Activated naive CD8-positive, alpha-beta T cell (primary cell): Measurements from ENCODE around the gene SELENOF.

Experiments
- H3K27ac Mint-ChIP-seq: one replicate; pipeline ENCODE4 v1.8.0; 2021; ENCODE audit warnings: mixed read lengths
- H3K27me3 Mint-ChIP-seq: one replicate; pipeline ENCODE4 v1.8.0; 2021; ENCODE audit warnings: mixed read lengths
- H3K36me3 Mint-ChIP-seq: one replicate; pipeline ENCODE4 v1.8.0; 2021; ENCODE audit warnings: mixed read lengths
- H3K4me1 Mint-ChIP-seq: one replicate; pipeline ENCODE4 v1.8.0; 2021; ENCODE audit warnings: low read depth, mixed read lengths
- H3K4me3 Mint-ChIP-seq: one replicate; pipeline ENCODE4 v1.8.0; 2021; ENCODE audit warnings: mild to moderate bottlenecking, mixed read lengths
- H3K9me3 Mint-ChIP-seq: one replicate; pipeline ENCODE4 v1.8.0; 2021; ENCODE audit warnings: low read depth, mixed read lengths

The SELENOF gene

DNA sequence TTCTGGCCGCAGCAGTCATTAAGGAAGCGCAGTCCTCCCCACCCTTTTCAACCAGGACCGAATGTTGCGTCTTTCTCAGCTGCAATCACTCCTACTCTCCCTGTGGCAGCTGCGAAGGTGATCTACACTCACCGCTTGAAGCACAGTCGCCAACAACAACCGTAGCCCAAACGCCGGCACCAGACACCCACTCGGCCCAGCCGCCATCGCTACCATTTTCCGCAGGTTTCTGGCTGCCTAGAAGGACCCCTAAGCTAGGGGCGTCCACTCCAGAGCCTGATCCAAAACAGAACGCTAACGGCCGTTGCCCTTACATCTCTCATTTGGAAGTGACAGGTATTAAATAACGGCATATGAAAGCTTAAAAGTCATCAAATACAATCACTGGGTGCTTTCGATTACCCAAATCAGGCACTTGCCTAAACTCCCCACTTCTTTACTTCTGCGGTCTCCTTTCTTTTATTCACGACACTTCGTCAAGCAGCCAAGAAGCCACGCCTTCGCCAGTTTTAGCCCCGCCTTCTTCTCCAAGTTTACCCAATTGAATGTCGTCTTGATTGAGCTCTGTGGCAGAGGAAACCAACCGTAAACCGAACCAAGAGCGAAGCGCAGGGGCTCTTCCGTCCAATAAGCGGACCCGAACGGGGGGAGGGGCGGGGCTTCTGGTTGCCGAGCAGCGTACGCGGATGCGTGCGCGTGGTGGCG, at the start of gene SELENOF:
Gene SELENOF, minus strand, starts transcription at position 231 of the 705 bp plus-strand sequence. Its CDS starts 15 bp downstream, at position 216.
- no peaks in the 10 kb centered on the region for H3K9me3 Mint-ChIP-seq
- peaks cover 49% of the 10 kb centered on the region for H3K4me1 Mint-ChIP-seq
- H3K4me3 Mint-ChIP-seq, result no peak within 1 kb of the TSS
- no peak within 1 kb of the TSS for H3K27ac Mint-ChIP-seq
- H3K36me3 Mint-ChIP-seq, result peaks cover 5% of the 10 kb centered on the region
- no peaks in the 10 kb centered on the region for H3K27me3 Mint-ChIP-seq

DNA sequence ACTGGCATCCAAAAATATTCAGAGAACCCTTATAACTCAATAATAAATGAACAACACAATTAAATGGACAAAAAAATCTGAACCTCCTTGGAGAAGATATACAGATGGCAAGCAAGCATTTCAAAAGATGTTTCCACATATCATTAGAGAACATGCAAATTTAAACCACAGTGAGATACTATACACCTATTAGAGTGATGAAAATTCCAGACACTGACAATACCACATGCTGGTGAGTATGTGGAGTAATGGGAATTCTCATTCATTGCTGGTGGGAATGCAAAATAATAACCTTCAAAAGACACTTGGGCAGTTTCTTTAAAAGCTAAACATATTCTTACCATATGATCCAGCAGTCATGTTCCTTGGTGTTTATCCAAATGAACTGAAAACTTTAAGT, 46.6 kb upstream of the SELENOF start:
- peaks cover 6% of the 10 kb centered on the region for H3K36me3 Mint-ChIP-seq
- no peak overlapping the region for H3K4me3 Mint-ChIP-seq
- H3K27ac Mint-ChIP-seq, result no peak overlapping the region
- no peaks in the 10 kb centered on the region for H3K27me3 Mint-ChIP-seq
- peaks cover 3% of the 10 kb centered on the region for H3K4me1 Mint-ChIP-seq
- no peaks in the 10 kb centered on the region for H3K9me3 Mint-ChIP-seq

GRCh38 chr1:86957221-86957620, 43.3 kb upstream of the SELENOF start:
- no peak overlapping the region for H3K27ac Mint-ChIP-seq
- no peak overlapping the region for H3K4me3 Mint-ChIP-seq
- no peaks in the 10 kb centered on the region for H3K27me3 Mint-ChIP-seq
- H3K4me1 Mint-ChIP-seq, result peaks cover 14% of the 10 kb centered on the region
- no peaks in the 10 kb centered on the region for H3K9me3 Mint-ChIP-seq
- peaks cover 8% of the 10 kb centered on the region for H3K36me3 Mint-ChIP-seq

- Mint-ChIP-seq H3K27ac (no peak overlapping the region), H3K36me3 (peaks cover 8% of the 10 kb centered on the region), H3K4me3 (no peak overlapping the region)
These were observed 42.3 kb upstream of the SELENOF start for GRCh38 chr1:86956221-86956620.

DNA sequence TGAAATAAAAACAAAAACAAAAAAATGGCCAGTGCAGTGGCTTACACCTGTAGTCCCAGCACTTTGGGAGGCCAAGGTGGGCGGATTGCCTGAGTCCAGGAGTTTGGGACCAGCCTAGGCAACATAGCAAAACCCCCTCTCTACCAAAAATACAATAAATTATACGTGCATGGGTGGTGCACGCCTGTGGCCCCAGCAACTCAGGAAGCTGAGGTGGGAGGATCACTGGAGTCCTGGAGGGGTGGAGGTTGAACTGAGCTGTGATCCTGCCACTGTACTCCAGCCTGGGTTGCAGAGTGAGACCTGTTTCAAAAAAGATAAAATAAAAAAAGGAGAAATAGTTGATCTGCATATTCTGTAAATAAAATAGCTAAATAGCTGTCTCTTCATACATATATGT, 41.8 kb upstream of the SELENOF start:
- no peaks in the 10 kb centered on the region for H3K27me3 Mint-ChIP-seq
- no peak overlapping the region for H3K27ac Mint-ChIP-seq
- no peak overlapping the region for H3K4me3 Mint-ChIP-seq
- H3K9me3 Mint-ChIP-seq, result no peaks in the 10 kb centered on the region
- peaks cover 14% of the 10 kb centered on the region for H3K4me1 Mint-ChIP-seq
- H3K36me3 Mint-ChIP-seq, result peaks cover 8% of the 10 kb centered on the region

More at GRCh38 chr1:86956221-86956620, 42.3 kb upstream of the SELENOF start:
- no peaks in the 10 kb centered on the region for H3K27me3 Mint-ChIP-seq
- H3K4me1 Mint-ChIP-seq, result peaks cover 14% of the 10 kb centered on the region
- H3K9me3 Mint-ChIP-seq, result no peaks in the 10 kb centered on the region

DNA sequence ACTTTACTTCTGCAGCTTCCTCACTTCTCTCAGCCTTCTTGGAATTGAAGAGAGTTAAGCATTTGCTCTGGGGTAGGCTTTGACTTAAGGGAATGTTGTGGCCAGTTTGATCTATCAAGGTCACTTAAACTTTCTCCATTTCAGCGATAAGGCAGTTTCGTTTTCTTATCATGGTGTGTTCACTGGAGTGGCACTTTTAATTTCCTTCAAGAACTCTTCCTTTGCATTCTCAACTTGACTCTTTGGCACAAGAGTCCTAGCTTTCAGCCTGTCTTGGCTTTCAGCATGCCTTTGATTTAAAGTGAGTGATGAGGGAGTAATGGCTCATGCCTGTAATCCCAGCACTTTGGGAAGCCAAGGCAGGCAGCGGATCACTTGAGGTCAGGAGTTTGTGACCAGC, 39.2 kb upstream of the SELENOF start:
- peaks cover 3% of the 10 kb centered on the region for H3K36me3 Mint-ChIP-seq
- H3K9me3 Mint-ChIP-seq, result no peaks in the 10 kb centered on the region
- H3K4me3 Mint-ChIP-seq, result no peak overlapping the region
- H3K27me3 Mint-ChIP-seq, result no peaks in the 10 kb centered on the region
- no peak overlapping the region for H3K27ac Mint-ChIP-seq
- peaks cover 14% of the 10 kb centered on the region for H3K4me1 Mint-ChIP-seq

GRCh38 chr1:86951430-86951829, 37.5 kb upstream of the SELENOF start:
- H3K4me3 Mint-ChIP-seq, result no peak overlapping the region
- no peaks in the 10 kb centered on the region for H3K27me3 Mint-ChIP-seq
- peaks cover 14% of the 10 kb centered on the region for H3K4me1 Mint-ChIP-seq
- peaks cover 2% of the 10 kb centered on the region for H3K36me3 Mint-ChIP-seq
- no peak overlapping the region for H3K27ac Mint-ChIP-seq
- H3K9me3 Mint-ChIP-seq, result no peaks in the 10 kb centered on the region

- Mint-ChIP-seq H3K4me3 (no peak overlapping the region), H3K27ac (no peak overlapping the region)
These were observed 36.9 kb upstream of the SELENOF start for GRCh38 chr1:86950712-86951419.

GRCh38 chr1:86948212-86948611, 34.3 kb upstream of the SELENOF start:
- Mint-ChIP-seq H3K9me3 (no peaks in the 10 kb centered on the region), H3K4me3 (no peak overlapping the region), H3K27me3 (no peaks in the 10 kb centered on the region), H3K4me1 (peaks cover 3% of the 10 kb centered on the region), H3K27ac (no peak overlapping the region), H3K36me3 (peaks cover 2% of the 10 kb centered on the region)

More at GRCh38 chr1:86950712-86951419, 36.9 kb upstream of the SELENOF start:
- Mint-ChIP-seq H3K4me1 (peaks cover 11% of the 10 kb centered on the region), H3K27me3 (no peaks in the 10 kb centered on the region), H3K36me3 (peaks cover 2% of the 10 kb centered on the region), H3K9me3 (no peaks in the 10 kb centered on the region)

- Mint-ChIP-seq H3K27me3 (no peaks in the 10 kb centered on the region), H3K4me1 (peaks cover 4% of the 10 kb centered on the region), H3K27ac (no peak overlapping the region), H3K9me3 (no peaks in the 10 kb centered on the region), H3K36me3 (no peaks in the 10 kb centered on the region), H3K4me3 (no peak overlapping the region)
These were observed 28.8 kb upstream of the SELENOF start for GRCh38 chr1:86942743-86943142.

GRCh38 chr1:86942042-86942441, 28.1 kb upstream of the SELENOF start:
- Mint-ChIP-seq H3K4me1 (peaks cover 4% of the 10 kb centered on the region), H3K36me3 (no peaks in the 10 kb centered on the region), H3K9me3 (no peaks in the 10 kb centered on the region), H3K27ac (no peak overlapping the region), H3K27me3 (no peaks in the 10 kb centered on the region), H3K4me3 (no peak overlapping the region)

DNA sequence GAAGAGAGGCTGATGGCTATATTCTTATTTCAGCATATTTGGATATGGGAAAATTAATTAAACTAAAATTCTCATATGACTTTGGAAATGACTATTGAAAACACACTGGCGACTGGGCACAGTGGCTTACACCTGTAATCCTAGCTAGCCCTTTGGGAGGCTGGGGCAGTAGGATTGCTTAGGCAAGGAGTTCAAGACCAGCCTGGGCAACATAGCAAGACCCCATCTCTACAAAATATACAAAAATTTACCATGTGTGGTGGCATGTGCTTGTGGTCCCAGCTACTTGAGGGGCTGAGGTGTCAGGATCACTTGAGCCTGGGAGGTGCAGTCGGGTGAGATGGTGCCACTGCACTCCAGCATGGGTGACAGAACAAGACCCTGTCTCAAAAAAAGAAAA, 26.7 kb upstream of the SELENOF start:
- H3K27me3 Mint-ChIP-seq, result no peaks in the 10 kb centered on the region
- H3K27ac Mint-ChIP-seq, result no peak overlapping the region
- peaks cover 4% of the 10 kb centered on the region for H3K4me1 Mint-ChIP-seq
- H3K36me3 Mint-ChIP-seq, result no peaks in the 10 kb centered on the region
- no peaks in the 10 kb centered on the region for H3K9me3 Mint-ChIP-seq
- H3K4me3 Mint-ChIP-seq, result no peak overlapping the region

- Mint-ChIP-seq H3K36me3 (no peaks in the 10 kb centered on the region), H3K4me3 (no peak overlapping the region), H3K4me1 (peaks cover 6% of the 10 kb centered on the region), H3K9me3 (no peaks in the 10 kb centered on the region), H3K27me3 (no peaks in the 10 kb centered on the region), H3K27ac (no peak overlapping the region)
These were observed 25.5 kb upstream of the SELENOF start for GRCh38 chr1:86939406-86939805.

- H3K4me3 Mint-ChIP-seq, result no peak overlapping the region
- no peak overlapping the region for H3K27ac Mint-ChIP-seq
- no peaks in the 10 kb centered on the region for H3K27me3 Mint-ChIP-seq
- no peaks in the 10 kb centered on the region for H3K9me3 Mint-ChIP-seq
- no peaks in the 10 kb centered on the region for H3K36me3 Mint-ChIP-seq
- H3K4me1 Mint-ChIP-seq, result peaks cover 11% of the 10 kb centered on the region
These were observed 24.9 kb upstream of the SELENOF start for GRCh38 chr1:86938855-86939254.

DNA sequence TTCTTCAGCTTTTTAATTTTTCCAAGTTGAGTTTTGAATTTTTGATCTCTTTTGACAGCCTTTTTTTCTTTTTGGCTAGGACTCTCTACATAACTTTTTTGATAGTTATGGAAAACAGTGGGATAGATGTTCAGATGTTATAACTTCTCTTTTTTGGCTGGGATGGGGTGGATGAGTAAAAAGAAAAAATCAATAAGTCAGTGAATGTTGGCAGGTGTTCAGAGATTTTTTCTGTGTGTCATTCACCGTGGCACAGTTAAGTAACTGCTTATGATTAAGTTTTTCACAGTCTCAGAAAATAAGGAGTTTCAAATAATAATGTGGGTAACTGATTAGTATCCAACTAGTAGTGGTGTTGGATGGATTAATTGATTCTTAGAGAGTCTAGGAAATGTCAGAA, 24.5 kb upstream of the SELENOF start:
- peaks cover 15% of the 10 kb centered on the region for H3K4me1 Mint-ChIP-seq
- no peaks in the 10 kb centered on the region for H3K27me3 Mint-ChIP-seq
- no peak overlapping the region for H3K27ac Mint-ChIP-seq
- no peaks in the 10 kb centered on the region for H3K36me3 Mint-ChIP-seq
- no peaks in the 10 kb centered on the region for H3K9me3 Mint-ChIP-seq
- no peak overlapping the region for H3K4me3 Mint-ChIP-seq
